Naive thymus-derived CD8-positive, alpha-beta T cell (primary cell): ENCODE measurements around the gene EZR. TPM values are rescaled to one million over a fixed set of nuclear protein-coding genes. Genes with fewer than 3 reads are reported as not detected.
A peak's percentile ranks its signal among the peaks of the same experiment; 100 is the strongest.

Source experiments
- ATAC-seq, 2 donors: fragments of 150-1000 bp; cut with Tn5 transposase in 1 of 2; sonication (Bioruptor Pico), chemical (Tn5 transposase) in 1 of 2; 1 replicate in 1 of 2; 2 replicates in 1 of 2; pipeline ENCODE4 v1.10.0; 2021; ENCODE audit warnings: mild to moderate bottlenecking in 2 of 2, moderate library complexity in 2 of 2
- POLR2A ChIA-PET: fragments of 350-600 bp; sonication (Branson Sonifier 250); formaldehyde crosslinking; loops from one replicate; lab custom pipeline; 2021; ENCODE audit warnings: antibody characterized with exemption; lab: Charles Lee
- DNase-seq, 10 donors: peaks; one replicate each; pipeline versions ENCODE4 v3.0.0 to v3.0.0-alpha.2; 2020 to 2022
- H3K27ac Mint-ChIP-seq, 10 donors: one replicate each; pipeline ENCODE4 v1.8.0; 2020 to 2022; ENCODE audit warnings: mild to moderate bottlenecking in 10 of 10, mixed read lengths in 10 of 10, moderate library complexity in 4 of 10, inconsistent platforms in 1 of 10
- H3K27me3 Mint-ChIP-seq, 5 donors: one replicate each; pipeline ENCODE4 v1.8.0; 2021 to 2022; ENCODE audit warnings: mixed read lengths in 5 of 5
- H3K36me3 Mint-ChIP-seq, 3 donors: one replicate each; pipeline ENCODE4 v1.8.0; 2020 to 2022; ENCODE audit warnings: mixed read lengths in 3 of 3, mild to moderate bottlenecking in 2 of 3, inconsistent platforms in 1 of 3
- H3K4me1 Mint-ChIP-seq, 4 donors: one replicate each; pipeline ENCODE4 v1.8.0; 2021 to 2022; ENCODE audit warnings: mixed read lengths in 4 of 4
- H3K4me3 Mint-ChIP-seq, 10 donors: one replicate each; pipeline ENCODE4 v1.8.0; 2020 to 2022; ENCODE audit warnings: mild to moderate bottlenecking in 10 of 10, mixed read lengths in 10 of 10, moderate library complexity in 6 of 10, inconsistent platforms in 1 of 10
- H3K9me3 Mint-ChIP-seq, 9 donors: one replicate each; pipeline ENCODE4 v1.8.0; 2020 to 2022; ENCODE audit warnings: mixed read lengths in 9 of 9, mild to moderate bottlenecking in 3 of 9, inconsistent platforms in 1 of 9, moderate library complexity in 1 of 9
- polyA plus RNA-seq, 3 donors: library from polyadenylated mRNA; unstranded; fragments of 300-500 nt; fragmentation: Illumina TruSeq; gene quantifications; one replicate each; pipeline ENCODE4 v1.2.3, GENCODE V29; 2021
- total RNA-seq, 8 experiments: library from RNA in 2 of 8; stranded (reverse) in 2 of 8; gene quantifications; one replicate each; pipeline ENCODE4 v1.2.3 and lab custom pipeline; 2021 to 2026

The EZR gene
- total and polyA plus RNA-seq, 5 experiments from 2014 or later, result 127 to 212 (median 168) TPM

DNA sequence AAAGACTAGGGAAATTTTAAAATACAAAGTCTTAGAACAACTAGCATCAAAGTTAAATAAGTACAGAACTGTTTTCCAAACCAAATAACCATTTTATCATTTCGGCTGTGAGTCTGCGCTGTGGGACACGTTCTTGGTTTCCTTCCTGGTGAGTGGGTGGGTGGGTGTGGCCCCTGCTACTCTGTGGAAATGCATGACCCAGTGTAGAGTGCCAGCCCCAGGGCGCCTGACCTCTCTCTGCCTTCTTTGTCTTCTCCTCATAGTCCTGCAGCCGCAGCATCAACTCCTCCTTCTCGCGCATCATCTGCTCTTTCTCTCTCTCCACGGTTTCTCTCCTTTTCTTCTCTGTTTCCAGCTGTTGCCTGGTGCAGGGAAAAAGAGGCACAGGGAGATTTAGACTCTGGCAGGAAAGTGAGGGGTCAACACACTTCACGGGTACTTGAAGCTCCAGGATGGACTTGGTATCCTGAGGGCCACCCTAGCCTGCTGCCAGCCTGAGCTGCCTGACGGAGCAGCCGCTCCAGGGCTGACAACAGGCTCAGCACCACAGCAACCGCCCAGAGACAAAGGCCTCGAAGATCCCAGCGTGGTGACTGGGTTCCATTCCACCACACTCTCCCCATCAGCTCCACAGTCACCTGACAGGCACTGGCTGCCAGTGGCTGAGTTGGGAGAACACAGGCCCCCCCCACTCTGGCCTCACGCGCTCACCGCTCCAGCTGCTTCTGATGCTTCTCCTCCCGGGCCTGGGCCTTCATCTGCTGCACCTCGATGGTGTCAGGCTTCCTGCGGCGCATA, 48.4 kb downstream of the EZR start:
- DNase-seq (no peak), ATAC-seq (peak; percentile 1 to 18)
- Mint-ChIP-seq H3K27ac (peak overlapping the region; percentile 67 to 95 (median 88)), H3K36me3 (peaks cover 4 to 97% (median 47%) of the 10 kb centered on the region in 3 donors), H3K27me3 (no peaks in the 10 kb centered on the region), H3K4me1 (peaks cover 30 to 39% (median 36%) of the 10 kb centered on the region in 4 donors), H3K9me3 (no peaks in the 10 kb centered on the region), H3K4me3 (peak overlapping the region in 7 of 10 donors; percentile 38 to 66 (median 53))
- POLR2A ChIA-PET, result interaction anchor here (1.0 to 2.2 kb wide), 2 partner anchors 24 to 99 kb away, joined by 4 to 8 read pairs; no protein-coding TSS in a partner anchor

DNA sequence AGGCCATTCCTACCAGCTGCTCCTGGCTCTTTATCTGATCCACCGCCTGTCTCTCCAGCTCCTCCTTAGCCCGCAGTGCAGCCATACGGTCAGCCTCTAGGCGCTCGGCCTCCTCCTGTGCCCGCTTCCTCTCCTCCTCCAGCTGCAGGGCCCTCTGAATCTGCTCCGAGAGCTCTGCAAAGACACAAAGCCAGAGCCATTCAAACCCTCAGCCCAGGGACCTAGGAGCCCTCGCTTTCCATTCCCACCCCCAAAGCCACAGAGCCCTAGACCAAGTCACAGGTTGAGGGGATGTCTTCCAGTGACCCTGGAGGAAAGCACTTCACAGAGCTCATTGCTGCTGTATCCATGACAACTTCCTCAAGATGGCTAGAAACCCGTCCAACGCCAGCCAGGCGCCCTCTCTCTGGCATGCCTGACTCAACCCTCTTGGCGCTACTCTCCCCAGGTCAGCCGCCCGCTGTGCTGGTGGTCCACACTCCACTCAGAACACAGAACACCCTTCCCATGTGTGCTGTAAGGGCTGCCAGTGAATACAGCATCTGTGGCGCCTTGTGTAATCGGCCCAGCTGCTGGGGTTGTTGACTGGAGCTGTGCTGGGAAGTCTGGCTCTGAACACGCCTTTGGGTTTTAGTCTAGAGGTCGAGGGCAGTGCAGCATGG, 49.3 kb downstream of the EZR start:
- H3K4me3 Mint-ChIP-seq, result peak overlapping the region in 4 of 10 donors; percentile 2 to 52 (median 39)
- POLR2A ChIA-PET, result interaction anchor here (0.6 kb wide), 1 partner anchor 148 kb away, joined by 3 read pairs; no protein-coding TSS in a partner anchor
- ATAC-seq (no peak), DNase-seq (no peak)
- peaks cover 30 to 39% (median 35%) of the 10 kb centered on the region in 4 donors for H3K4me1 Mint-ChIP-seq
- H3K27me3 Mint-ChIP-seq, result no peaks in the 10 kb centered on the region
- peaks cover 4 to 97% (median 46%) of the 10 kb centered on the region in 3 donors for H3K36me3 Mint-ChIP-seq
- H3K27ac Mint-ChIP-seq, result peak overlapping the region; percentile 53 to 95 (median 88)
- no peaks in the 10 kb centered on the region for H3K9me3 Mint-ChIP-seq

DNA sequence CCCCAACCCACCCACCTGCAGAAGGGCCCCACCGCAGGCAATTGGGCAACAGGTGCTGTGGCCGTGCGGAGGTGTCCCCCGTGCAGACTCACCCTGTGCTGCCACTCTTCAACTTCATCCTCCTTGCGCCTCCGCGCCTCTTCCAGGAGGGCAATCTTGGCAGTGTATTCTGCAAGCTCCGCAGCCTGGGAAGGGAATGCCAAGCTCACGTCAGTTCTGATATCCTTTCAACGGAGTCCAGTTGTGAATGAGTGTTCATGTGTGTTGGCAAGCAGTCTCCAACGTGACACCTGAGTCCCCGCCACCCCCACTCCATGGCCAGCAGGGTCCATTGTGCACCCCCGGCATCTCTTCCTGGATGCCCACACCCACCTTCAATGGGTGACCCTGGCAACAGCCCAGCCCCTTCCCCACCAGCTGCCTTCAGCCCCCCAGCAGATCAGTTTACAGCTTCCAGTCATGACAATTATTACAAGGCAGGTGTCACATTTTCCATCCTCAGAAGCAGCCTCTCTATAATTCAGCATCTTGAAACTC, 49.9 kb downstream of the EZR start:
- peak overlapping the region in 9 of 10 donors; percentile 67 to 95 (median 89) for H3K27ac Mint-ChIP-seq
- peaks cover 27 to 38% (median 32%) of the 10 kb centered on the region in 4 donors for H3K4me1 Mint-ChIP-seq
- H3K27me3 Mint-ChIP-seq, result no peaks in the 10 kb centered on the region
- DNase-seq (peak in 1 of 10 donors; percentile 7), ATAC-seq (no peak)
- peaks cover 4 to 95% (median 49%) of the 10 kb centered on the region in 3 donors for H3K36me3 Mint-ChIP-seq
- H3K9me3 Mint-ChIP-seq, result no peaks in the 10 kb centered on the region
- POLR2A ChIA-PET, result interaction anchor here (0.6 to 1.2 kb wide), 3 partner anchors 34 to 206 kb away, joined by 3 read pairs; no protein-coding TSS in a partner anchor
- H3K4me3 Mint-ChIP-seq, result peak overlapping the region in 3 of 10 donors; percentile 10 to 45 (median 37)

DNA sequence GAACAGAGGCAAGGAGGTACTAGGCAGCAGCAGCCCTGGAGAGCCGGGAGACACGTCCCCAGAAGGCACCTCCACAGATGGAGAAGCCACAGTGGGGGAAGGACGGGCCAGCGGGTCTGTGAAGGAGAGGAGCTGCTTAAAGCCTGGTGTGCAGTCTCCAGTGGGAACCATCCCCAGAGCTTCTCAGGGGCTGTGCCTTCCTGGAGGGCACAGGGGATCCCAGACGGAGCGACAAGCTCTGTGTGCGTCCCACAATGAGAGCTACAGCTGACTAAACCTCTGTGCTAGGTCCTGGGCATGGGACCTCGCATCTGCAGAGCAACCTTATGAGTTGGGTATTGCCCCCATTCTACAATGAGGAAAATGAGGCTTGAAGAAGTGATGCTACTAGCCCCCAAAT, 50.7 kb downstream of the EZR start:
- no peaks in the 10 kb centered on the region for H3K27me3 Mint-ChIP-seq
- peak overlapping the region in 1 of 10 donors; percentile 20 for H3K4me3 Mint-ChIP-seq
- peak in 1 of 10 donors; percentile 3 for DNase-seq

DNA sequence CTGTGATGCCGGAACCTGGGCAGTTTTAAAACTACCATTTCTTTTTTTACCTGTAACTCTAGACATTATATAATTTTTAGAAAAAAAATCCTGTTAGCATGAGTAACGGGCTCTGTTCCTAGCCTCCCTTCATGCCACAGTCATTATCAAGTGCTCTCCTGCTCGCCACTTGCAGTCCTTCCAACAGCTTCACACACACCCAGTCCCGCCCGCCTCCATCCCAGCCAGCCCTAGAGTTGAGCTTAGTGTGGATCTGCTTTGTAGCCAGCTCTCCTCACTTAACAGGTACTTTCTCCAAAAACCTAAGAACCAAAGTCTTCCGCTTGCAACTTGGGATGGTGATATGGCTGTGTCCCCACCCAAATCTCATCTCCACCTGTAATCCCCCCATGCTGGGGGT, 51.5 kb downstream of the EZR start:
- POLR2A ChIA-PET, result interaction anchor here (1.5 kb wide), 1 partner anchor 22 kb away, joined by 3 read pairs; no protein-coding TSS in a partner anchor
- peak in 1 of 10 donors; percentile 3 for DNase-seq
- Mint-ChIP-seq H3K36me3 (peaks cover 4 to 84% (median 47%) of the 10 kb centered on the region in 3 donors), H3K4me3 (peak overlapping the region in 2 of 10 donors; percentile 17 to 45), H3K4me1 (peaks cover 17 to 25% (median 22%) of the 10 kb centered on the region in 4 donors), H3K27me3 (no peaks in the 10 kb centered on the region), H3K27ac (peak overlapping the region in 8 of 10 donors; percentile 3 to 95 (median 68)), H3K9me3 (no peaks in the 10 kb centered on the region)
- no peak for ATAC-seq

More for the DNA sequence above, 50.7 kb downstream of the EZR start:
- H3K4me1 Mint-ChIP-seq, result peaks cover 23 to 32% (median 29%) of the 10 kb centered on the region in 4 donors
- POLR2A ChIA-PET, result interaction anchor here (0.9 to 1.5 kb wide), 3 partner anchors 21 to 207 kb away, joined by 3 read pairs; no protein-coding TSS in a partner anchor
- ATAC-seq, result no peak
- H3K36me3 Mint-ChIP-seq, result peaks cover 4 to 92% (median 47%) of the 10 kb centered on the region in 3 donors
- H3K27ac Mint-ChIP-seq, result peak overlapping the region in 7 of 10 donors; percentile 41 to 95 (median 84)
- no peaks in the 10 kb centered on the region for H3K9me3 Mint-ChIP-seq

DNA sequence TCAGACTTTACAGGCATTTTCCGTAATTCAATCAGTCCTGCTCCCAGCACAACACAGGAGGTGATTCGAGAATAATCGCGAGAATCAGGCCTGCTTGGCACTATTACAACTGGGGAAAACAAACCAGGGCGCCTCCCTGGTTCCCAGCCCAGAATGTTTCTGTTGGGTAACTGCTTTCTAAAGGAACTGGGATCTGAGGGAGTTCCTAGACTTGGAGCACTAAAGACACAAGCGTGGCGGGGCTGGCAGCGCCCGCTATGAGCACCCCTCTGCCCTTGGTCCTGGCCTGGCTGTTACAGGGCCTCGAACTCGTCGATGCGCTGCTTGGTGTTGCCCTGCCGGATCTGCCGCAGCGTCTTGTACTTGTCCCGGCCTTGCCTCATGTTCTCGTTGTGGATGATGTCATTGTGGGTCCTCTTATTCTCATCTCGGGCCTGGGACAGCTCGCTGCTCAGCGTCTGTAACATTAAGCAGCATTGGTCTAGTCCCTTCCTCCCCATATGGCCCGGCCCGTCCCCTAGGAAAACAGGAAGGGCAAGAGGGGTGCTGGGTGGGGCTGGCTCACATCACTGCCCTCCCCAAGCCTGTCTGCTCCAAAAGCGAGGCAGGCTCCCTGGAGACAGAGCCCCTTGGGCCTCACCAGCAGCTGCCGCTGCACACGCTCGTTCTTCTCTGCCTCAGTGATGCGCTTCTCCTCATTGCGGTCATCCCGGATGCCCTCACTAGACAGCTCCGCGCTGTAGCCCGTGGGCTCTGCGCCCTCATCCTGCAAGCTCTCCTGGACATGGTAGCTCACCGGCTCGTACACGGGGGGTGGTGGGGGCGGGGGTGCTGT, 52.3 kb downstream of the EZR start:
- ATAC-seq (no peak), DNase-seq (peak in 1 of 10 donors; percentile 2)
- peak overlapping the region in 7 of 10 donors; percentile 3 to 95 (median 49) for H3K27ac Mint-ChIP-seq
- peaks cover 12 to 17% (median 14%) of the 10 kb centered on the region in 4 donors for H3K4me1 Mint-ChIP-seq
- H3K4me3 Mint-ChIP-seq, result peak overlapping the region in 2 of 10 donors; percentile 15 to 35
- peaks cover 4 to 84% (median 47%) of the 10 kb centered on the region in 3 donors for H3K36me3 Mint-ChIP-seq
- H3K27me3 Mint-ChIP-seq, result no peaks in the 10 kb centered on the region
- no peaks in the 10 kb centered on the region for H3K9me3 Mint-ChIP-seq
- POLR2A ChIA-PET, result interaction anchor here (0.6 to 1.5 kb wide), 2 partner anchors 23 to 729 kb away, joined by 3 to 4 read pairs; no protein-coding TSS in a partner anchor

DNA sequence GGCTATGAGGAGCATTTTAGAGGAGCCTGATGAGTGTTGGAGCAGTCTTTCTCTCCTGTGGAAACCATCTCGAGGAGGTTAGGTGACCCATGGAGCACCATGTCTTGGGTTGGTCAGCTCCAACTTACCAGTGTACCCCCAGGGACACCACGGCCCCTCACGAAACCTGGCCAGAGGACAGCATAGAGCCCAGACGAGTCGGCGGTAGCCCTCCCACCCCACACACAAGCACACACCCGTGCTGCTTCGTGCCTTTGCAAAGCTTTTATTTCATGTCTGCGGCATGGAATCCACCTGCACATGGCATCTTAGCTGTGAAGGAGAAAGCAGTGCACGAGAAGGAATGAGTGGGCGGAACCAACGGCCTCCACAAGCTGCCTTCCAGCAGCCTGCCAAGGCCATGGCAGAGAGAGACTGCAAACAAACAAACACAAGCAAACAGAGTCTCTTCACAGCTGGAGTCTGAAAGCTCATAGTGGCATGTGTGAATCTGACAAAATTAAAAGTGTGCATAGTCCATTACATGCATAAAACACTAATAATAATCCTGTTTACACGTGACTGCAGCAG, 53.6 kb downstream of the EZR start:
- ATAC-seq, result peak in 1 of 2 donors; percentile 8

DNA sequence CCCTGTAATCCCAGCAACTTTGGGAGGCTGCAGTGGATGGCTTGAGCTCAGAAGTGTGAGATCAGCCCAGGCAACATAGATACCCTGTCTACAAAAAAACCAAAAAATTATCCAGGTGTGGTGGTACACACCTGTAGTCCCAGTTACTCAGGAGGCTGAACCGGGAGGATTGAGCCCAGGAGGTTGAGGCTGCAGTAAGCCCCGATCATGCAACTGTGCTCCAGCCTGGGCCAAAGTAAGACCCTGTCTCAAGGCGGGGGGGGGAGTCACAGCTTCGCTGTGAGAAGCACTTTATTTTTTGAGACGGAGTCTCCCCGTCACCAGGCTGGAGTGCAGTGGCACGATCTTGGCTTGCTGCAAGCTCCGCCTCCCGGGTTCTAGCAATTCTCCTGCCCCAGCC, 54.2 kb downstream of the EZR start:
- POLR2A ChIA-PET, result interaction anchor here (1.1 to 1.4 kb wide), 3 partner anchors 16 to 104 kb away, joined by 3 read pairs; no protein-coding TSS in a partner anchor
- peaks cover 0 to 4% (median 1%) of the 10 kb centered on the region in 4 donors for H3K4me1 Mint-ChIP-seq
- no peaks in the 10 kb centered on the region for H3K9me3 Mint-ChIP-seq
- peak; percentile 1 to 24 for ATAC-seq
- peak overlapping the region in 1 of 10 donors; percentile 14 for H3K4me3 Mint-ChIP-seq
- peak overlapping the region in 5 of 10 donors; percentile 6 to 79 (median 27) for H3K27ac Mint-ChIP-seq
- peaks cover 4 to 69% (median 37%) of the 10 kb centered on the region in 3 donors for H3K36me3 Mint-ChIP-seq
- H3K27me3 Mint-ChIP-seq, result no peaks in the 10 kb centered on the region
- DNase-seq, result no peak

More for the DNA sequence above, 53.6 kb downstream of the EZR start:
- peak overlapping the region in 1 of 10 donors; percentile 29 for H3K4me3 Mint-ChIP-seq
- H3K36me3 Mint-ChIP-seq, result peaks cover 4 to 76% (median 44%) of the 10 kb centered on the region in 3 donors
- H3K27me3 Mint-ChIP-seq, result no peaks in the 10 kb centered on the region
- peaks cover 3 to 5% (median 4%) of the 10 kb centered on the region in 4 donors for H3K4me1 Mint-ChIP-seq
- H3K9me3 Mint-ChIP-seq, result no peaks in the 10 kb centered on the region
- H3K27ac Mint-ChIP-seq, result peak overlapping the region in 7 of 10 donors; percentile 37 to 85 (median 61)
- POLR2A ChIA-PET, result interaction anchor here (0.6 to 1.1 kb wide), 3 partner anchors 15 to 146 kb away, joined by 3 to 5 read pairs (median 3); no protein-coding TSS in a partner anchor
- DNase-seq, result peak in 1 of 10 donors; percentile 13

DNA sequence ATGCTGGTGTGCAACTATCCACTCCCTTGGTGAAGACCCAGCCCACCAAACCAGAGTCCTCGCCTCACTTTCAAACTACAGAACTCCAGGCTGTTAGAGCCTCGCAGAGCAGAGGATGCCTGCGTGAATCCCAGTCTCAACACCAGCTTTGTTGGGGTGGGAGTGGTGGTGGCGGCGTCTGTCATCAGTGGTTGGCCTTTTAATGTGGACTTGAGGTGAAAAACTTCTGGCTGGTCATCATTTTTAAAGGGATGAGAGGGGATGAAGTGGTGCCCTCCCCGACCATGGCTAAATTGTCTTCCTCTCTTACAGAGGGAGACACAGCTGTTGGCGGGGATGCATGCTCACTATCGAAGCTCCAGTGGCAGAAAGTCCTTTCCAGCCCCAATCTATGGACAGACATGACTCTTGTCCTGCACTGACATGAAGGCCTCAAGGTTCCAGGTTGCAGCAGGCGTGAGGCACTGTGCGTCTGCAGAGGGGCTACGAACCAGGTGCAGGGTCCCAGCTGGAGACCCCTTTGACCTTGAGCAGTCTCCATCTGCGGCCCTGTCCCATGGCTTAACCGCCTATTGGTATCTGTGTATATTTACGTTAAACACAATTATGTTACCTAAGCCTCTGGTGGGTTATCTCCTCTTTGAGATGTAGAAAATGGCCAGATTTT, 54.9 kb downstream of the EZR start:
- peaks cover 4 to 63% (median 31%) of the 10 kb centered on the region in 3 donors for H3K36me3 Mint-ChIP-seq

More for the DNA sequence above, 54.9 kb downstream of the EZR start:
- Mint-ChIP-seq H3K27ac (peak overlapping the region; percentile 19 to 89 (median 65)), H3K4me3 (peak overlapping the region in 1 of 10 donors; percentile 77), H3K27me3 (no peaks in the 10 kb centered on the region), H3K9me3 (no peaks in the 10 kb centered on the region), H3K4me1 (peaks cover 0 to 4% (median 0%) of the 10 kb centered on the region in 4 donors)
- peak in 1 of 2 donors; percentile 9 for ATAC-seq
- DNase-seq, result no peak
- POLR2A ChIA-PET, result interaction anchor here (1.1 to 1.5 kb wide), 4 partner anchors 17 to 105 kb away, joined by 3 read pairs; no protein-coding TSS in a partner anchor
